ENCODE data around the gene FAM181A. TPM values are rescaled to one million over a fixed set of nuclear protein-coding genes. Genes with fewer than 3 reads are reported as not detected.

FAM181A gene
- total and polyA plus RNA-seq, 7 donors: not detected

GRCh38 chr14:93915800-93916199, 11.3 kb upstream of the FAM181A start:
- DNase-seq: no peak

GRCh38 chr14:93916498-93916897, 10.6 kb upstream of the FAM181A start:
- no peak overlapping the region for H3K4me3 ChIP-seq
- no peak overlapping the region for H3K27ac ChIP-seq
- no peaks in the 10 kb centered on the region for H3K4me1 ChIP-seq
- H3K9me3 ChIP-seq: peaks cover 0 to 2% (median 0%) of the 10 kb centered on the region in 4 donors
- no peak for DNase-seq
- H3K27me3 ChIP-seq: no peaks in the 10 kb centered on the region
- 11 to 54% methylated on average over 3 of the region's 3 CpGs for WGBS, 2 donors
- no peaks in the 10 kb centered on the region for H3K36me3 ChIP-seq
- intact Hi-C loops (cut with DNase I): no loop called here
- TF ChIP-seq EP300 (IDR thresholded peaks at IDR 0.05) (no peak), POLR2AphosphoS5 (IDR thresholded peaks at IDR 0.05) (no peak), POLR2A (IDR thresholded peaks at IDR 0.05) (no peak), CTCF (IDR thresholded peaks at IDR 0.05) (no peak)

More at GRCh38 chr14:93915800-93916199, 11.3 kb upstream of the FAM181A start:
- Histone ChIP-seq H3K9me3 (peaks cover 0 to 2% (median 0%) of the 10 kb centered on the region in 4 donors), H3K4me3 (no peak overlapping the region), H3K36me3 (no peaks in the 10 kb centered on the region), H3K4me1 (no peaks in the 10 kb centered on the region), H3K27ac (no peak overlapping the region), H3K27me3 (no peaks in the 10 kb centered on the region)
- no peak for TF ChIP-seq POLR2AphosphoS5 (IDR thresholded peaks at IDR 0.05)
- no peak for TF ChIP-seq CTCF (IDR thresholded peaks at IDR 0.05)
- TF ChIP-seq EP300 (IDR thresholded peaks at IDR 0.05): no peak
- intact Hi-C loops (cut with DNase I): no loop called here
- 36 to 47% methylated on average over 2 of the region's 2 CpGs for WGBS, 2 donors

- Histone ChIP-seq H3K9me3 (peaks cover 0 to 2% (median 0%) of the 10 kb centered on the region in 4 donors), H3K4me3 (no peak overlapping the region), H3K4me1 (no peaks in the 10 kb centered on the region), H3K36me3 (no peaks in the 10 kb centered on the region), H3K27ac (no peak overlapping the region), H3K27me3 (no peaks in the 10 kb centered on the region)
- TF ChIP-seq POLR2AphosphoS5 (IDR thresholded peaks at IDR 0.05) (no peak), POLR2A (IDR thresholded peaks at IDR 0.05) (no peak), EP300 (IDR thresholded peaks at IDR 0.05) (no peak), CTCF (IDR thresholded peaks at IDR 0.05) (no peak)
- no peak for DNase-seq
- 87 to 88% methylated on average over 7 of the region's 7 CpGs for WGBS, 2 donors
- intact Hi-C loops (cut with DNase I): no loop called here
These were observed 10.0 kb upstream of the FAM181A start for GRCh38 chr14:93917141-93917540.

GRCh38 chr14:93921001-93921806, 5.9 kb upstream of the FAM181A start:
- 75 to 85% methylated on average over 18 of the region's 18 CpGs for WGBS, 2 donors
- H3K4me3 ChIP-seq: no peak overlapping the region
- H3K4me1 ChIP-seq: no peaks in the 10 kb centered on the region
- intact Hi-C loops (cut with DNase I): no loop called here
- no peak overlapping the region for H3K27ac ChIP-seq
- H3K9me3 ChIP-seq: no peaks in the 10 kb centered on the region
- no peaks in the 10 kb centered on the region for H3K27me3 ChIP-seq
- DNase-seq: no peak
- TF ChIP-seq POLR2A (IDR thresholded peaks at IDR 0.05): no peak
- H3K36me3 ChIP-seq: no peaks in the 10 kb centered on the region

- Histone ChIP-seq H3K27ac (no peak overlapping the region), H3K9me3 (no peaks in the 10 kb centered on the region), H3K4me3 (no peak overlapping the region), H3K27me3 (no peaks in the 10 kb centered on the region), H3K36me3 (no peaks in the 10 kb centered on the region), H3K4me1 (peaks cover 0 to 15% (median 0%) of the 10 kb centered on the region in 4 donors)
- TF ChIP-seq EP300 (IDR thresholded peaks at IDR 0.05) (no peak), POLR2AphosphoS5 (IDR thresholded peaks at IDR 0.05) (no peak), POLR2A (IDR thresholded peaks at IDR 0.05) (no peak)
- intact Hi-C loops (cut with DNase I): no loop called here
- no peak for DNase-seq
- WGBS, 2 donors: 83 to 86% methylated on average over 8 of the region's 8 CpGs
These were observed 3.5 kb upstream of the FAM181A start for GRCh38 chr14:93923626-93924025.

Measured in sigmoid colon (tissue), 7 donors.